Epithelial cell of alveolus of lung (primary cell): Measurements from ENCODE around the gene AGAP9. TPM values are rescaled to one million over a fixed set of nuclear protein-coding genes. Genes with fewer than 3 reads are reported as not detected.

ENCODE experiments used
- total RNA-seq: library from RNA; depleted of rRNA; stranded (reverse); fragments of >200 nt; gene quantifications from 2 replicates; pipeline ENCODE4 v1.2.1, GENCODE V29; 2015

Gene AGAP9
- total RNA-seq = 1.3 and 4.6 TPM in 2 replicates

GRCh38 chr10:47523475-47523874 is at the start of gene AGAP9:
Gene AGAP9, minus strand, starts transcription at chr10:47523638. Its CDS starts 112 bp downstream, at chr10:47523526.

GRCh38 chr10:47491600-47491999 is 31.8 kb downstream of the AGAP9 start, which contains the start of gene FAM25G:
Gene FAM25G, minus strand, starts transcription at chr10:47491700. Its CDS starts 26 bp downstream, at chr10:47491674.

GRCh38 chr10:47483923-47484322 is 39.5 kb downstream of the AGAP9 start, which contains the start of gene ANXA8:
Gene ANXA8, minus strand, starts transcription at chr10:47484115. Its CDS starts 182 bp downstream, at chr10:47483933.

Other genes with a start within 250 kb of the AGAP9 start
- 0.91 and 8.2 TPM in 2 replicates for gene GDF10, start 223.4 kb downstream of the AGAP9 start, total RNA-seq
- not detected in 2 replicates for gene GDF2, start 201.2 kb downstream of the AGAP9 start, total RNA-seq
- not detected in 2 replicates for gene RBP3, start 175.3 kb downstream of the AGAP9 start, total RNA-seq
- 0.24 and 0.52 TPM in 2 replicates for gene ZNF488, start 139.3 kb downstream of the AGAP9 start, total RNA-seq
- gene ANXA8, start 39.5 kb downstream of the AGAP9 start, total RNA-seq = 0.40 and 7.6 TPM in 2 replicates
- gene FAM25G, start 31.9 kb downstream of the AGAP9 start, total RNA-seq = not detected in 2 replicates
- gene SYT15B, start 240.0 kb upstream of the AGAP9 start, total RNA-seq = 0.13 and 0.24 TPM in 2 replicates